HG03432 (cell line): ENCODE results near the gene TBX10.

Source experiments
- ATAC-seq: cut with Tn5 transposase; IDR thresholded peaks from one replicate; pipeline ENCODE4 v1.9.1; 2021; ENCODE audit warnings: mild to moderate bottlenecking, moderate library complexity; ENCODE audit not compliant: unreplicated experiment

The TBX10 gene

DNA sequence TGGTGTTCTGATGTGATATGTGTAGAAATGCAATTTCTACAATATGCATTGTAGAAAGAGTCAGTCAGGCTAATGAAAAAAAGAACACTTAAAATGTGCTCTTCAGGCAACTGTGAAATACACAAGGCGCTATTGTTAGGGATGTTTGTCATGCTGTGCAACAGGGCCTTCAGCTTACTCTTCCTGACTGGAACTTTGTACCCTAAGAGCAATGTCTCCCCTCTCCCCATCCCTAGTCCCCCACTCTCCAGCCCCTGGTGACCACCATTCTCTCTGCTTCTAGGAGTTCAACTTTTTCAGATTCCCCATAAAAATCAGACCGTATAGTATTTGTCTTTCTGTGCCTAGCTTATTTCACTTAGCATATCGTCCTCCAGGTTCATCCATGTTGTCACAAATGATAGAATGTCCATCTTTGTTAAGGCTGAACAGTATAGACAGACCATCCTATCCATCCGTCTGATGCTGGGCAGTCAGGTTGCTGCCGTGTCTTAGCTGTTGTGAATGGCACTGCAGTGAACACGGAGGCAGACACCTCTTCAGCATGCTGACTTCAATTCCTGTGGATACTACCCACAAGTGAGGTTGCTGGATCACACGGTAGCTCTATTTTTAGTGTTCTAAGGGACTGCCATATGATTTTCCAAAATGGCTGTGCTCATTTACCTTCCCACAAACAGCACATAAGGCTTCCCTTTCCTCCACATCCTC lies 22.2 kb downstream of the TBX10 start:
- ATAC-seq: no peak

DNA sequence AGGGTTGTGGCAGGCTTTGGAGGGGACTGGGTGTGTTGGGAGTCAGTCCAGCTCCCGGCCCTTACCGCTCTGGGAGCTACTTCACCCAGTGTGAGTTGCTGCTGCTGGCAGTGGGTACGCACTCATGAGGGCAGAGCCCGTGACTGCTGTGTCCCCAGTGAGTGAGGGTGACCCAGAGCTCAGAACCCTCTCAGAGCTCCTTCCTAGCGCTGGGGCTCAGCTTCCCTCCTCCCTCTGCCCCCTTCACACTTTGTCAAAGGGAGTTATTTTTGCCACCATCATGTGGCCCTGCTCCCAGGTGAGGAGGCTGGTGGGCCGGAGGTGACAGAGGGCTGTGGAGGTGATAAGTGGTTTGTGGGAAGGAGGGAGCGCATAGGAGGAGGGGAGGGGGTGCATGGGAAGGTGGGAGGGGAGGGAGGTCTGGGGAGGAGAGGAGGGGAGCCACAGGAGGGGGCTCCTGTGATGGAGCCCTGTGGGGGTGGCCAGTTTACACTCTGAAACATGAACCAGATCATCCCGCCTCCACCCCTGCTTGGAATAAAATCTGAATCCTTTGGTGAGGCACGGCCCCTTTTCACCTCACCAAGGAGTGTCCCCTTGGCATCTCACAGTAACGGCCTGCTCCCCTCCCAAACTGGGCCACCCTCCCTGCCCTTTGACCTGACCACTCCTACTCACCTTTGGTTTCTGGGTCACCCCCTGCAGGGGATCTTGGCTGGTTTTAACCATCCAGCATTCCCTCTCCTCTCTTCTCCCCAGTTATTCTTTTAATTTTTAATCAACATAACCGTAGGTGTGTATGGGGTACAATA lies 22.9 kb downstream of the TBX10 start:
- no peak for ATAC-seq

DNA sequence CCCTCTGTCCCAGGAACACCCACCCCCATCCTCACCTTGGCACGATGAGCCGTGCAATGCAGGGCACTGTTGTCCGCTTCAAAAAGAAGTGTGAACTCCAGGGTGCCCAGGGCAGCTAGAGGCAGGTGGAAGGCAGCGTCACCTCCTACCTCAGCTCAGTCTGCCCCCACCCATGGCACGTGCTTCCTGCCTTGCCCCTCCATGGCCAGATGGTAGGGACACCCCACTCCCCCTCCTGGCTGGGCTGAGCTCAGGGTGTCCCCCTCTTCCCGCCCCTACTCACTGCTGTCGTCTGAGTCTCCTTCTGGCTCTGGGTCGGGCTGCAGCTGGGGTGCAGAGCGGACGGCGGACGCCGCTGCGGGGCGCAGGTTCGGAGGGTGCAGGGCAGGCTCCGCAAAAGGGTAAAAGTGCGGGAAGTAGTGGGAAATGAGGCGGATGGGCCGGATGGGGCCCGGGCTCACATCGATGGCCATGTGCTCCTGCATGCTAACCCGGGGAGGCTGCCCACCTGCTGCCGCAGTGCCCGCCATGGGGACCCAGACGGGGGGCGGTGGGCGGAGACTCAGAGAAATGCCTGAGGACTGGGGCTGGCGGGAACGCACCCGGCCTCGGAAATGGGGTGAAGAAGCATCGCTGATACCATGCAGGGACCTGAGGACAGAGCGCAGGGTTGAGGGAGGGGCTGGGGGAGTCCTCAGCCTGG lies 23.7 kb downstream of the TBX10 start:
- no peak for ATAC-seq

DNA sequence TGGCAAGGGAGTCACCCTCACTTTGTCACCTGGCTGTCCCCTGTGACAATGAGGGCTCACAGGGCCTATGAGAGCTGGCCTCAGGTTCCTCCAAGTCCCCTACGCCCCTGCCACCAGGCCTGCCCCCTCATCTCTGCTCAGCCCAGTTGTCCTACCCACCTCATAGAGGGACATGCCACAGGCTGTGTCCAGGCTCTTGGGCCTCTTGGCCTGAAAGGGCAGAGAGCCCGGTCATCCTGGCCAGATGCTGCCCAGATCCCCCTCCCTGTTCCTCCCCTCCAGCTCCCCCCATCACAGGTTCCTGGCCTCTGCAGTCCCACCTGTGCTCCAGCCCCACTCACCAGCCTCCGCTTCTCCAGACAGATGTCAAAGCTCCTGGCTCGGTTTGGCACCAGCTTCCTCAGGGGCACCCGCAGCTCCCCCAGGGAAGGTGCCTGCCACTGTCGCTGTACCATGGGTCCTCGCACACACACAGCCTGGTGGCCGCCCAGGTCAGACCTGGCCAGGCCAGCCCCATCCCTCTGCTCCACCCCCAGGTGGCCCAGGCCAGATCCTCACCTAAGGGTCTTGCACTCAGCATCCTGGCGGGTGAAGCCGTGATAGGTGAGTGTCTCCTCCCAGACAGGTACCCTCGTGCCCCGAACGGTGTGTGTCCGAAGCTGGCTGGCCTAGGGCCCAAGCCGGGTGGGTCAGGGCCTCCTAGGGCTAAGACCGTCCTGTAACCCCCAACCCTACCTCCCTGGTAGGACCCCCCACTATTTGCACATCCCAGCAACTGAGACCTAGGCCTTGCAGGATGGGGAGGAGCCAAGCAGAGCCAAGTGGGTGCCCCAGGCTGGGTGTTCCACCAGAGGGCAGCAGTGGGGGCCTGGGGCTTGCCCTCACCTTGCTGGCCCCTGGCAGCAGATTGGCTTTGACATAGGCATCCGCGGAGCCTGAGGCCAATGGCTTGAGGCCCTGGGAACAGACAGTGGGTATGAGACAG lies 24.5 kb downstream of the TBX10 start:
- ATAC-seq: no peak

DNA sequence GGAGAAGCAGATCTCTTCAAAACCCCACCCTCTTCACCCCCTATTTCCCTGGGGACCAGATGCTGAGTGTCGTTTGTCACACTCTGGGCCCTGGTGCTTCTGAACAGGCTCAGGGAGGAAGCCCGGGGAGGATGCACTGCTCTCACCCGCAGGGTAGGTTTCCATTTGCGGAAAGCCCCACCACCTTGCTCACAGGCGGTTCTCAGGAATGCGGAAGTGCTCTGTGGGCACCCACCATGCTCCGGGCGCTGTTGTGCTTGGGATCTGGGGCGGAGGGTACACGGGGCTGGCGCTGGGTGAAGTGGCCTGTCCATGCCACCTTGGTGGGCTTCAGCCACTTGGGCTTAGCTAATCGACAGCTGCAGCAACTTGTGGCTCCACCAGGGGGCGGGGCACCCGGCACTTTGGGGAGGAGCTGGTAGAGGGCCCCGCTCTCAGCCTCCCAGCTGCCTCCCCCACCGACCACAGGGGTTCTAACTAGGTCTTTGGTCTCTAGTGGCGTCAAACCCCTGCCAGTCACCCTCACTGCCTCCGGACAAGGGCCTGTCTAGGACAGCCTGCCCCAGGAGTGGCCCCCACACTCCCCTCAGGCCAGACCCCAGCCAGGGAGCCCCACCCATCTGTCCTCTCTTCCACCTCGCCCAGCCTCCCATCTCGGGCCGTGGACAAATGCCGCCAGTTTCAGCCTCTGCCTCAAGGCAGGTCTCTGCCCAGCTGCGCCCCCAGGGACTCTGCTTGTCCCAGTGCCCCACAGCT lies 25.4 kb downstream of the TBX10 start:
- ATAC-seq: peak; percentile 75

DNA sequence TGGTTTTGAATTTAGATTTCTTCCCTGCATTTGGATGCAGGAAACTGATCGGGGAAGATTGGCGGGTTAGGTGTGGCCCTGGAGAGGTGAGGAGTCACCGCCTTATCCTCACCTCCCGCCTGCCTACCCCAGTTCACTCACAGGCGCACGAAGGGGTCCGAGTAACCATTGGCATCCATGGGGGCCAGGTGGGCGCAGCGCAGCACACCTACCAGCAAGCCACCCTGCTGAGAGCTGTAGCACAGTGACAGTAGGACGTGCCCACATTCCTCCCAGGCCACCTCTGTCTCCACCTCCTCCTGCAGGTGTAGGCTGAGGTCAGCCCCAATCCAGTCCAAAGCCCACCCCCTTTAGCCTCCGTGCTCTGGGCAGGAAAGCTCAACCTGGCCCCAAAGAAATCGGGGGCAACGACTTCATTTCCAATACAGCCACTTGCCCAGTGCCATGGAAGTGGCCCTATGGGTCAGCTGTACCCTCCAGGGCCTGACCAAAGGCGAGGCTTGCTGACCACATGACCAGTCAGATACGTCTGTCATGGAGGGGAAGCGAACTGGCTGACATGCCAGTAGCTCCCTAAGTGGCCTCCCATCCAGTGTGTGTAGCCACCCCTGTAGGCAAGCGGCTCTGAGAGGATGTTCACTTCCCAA lies 26.1 kb downstream of the TBX10 start:
- no peak for ATAC-seq

DNA sequence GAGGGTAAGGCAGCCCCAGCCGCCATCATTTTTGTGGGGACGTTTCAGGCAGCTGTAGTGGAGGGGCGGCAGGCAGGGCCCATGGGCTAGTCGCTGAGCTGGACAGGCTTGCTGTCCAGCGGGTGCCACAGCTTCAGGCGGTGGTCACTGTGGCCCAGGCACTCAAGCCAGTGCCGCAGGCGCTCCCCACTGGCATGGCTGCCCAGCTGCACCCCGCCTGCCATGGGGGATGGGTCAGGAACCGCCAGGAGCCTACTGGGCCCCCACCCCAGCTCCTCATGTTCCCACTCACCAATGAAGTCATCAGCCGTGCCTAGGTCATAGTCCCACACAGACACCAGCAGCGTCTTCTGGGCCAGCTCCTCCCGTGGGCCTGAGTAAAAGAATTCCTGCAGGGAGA lies 26.8 kb downstream of the TBX10 start:
- no peak for ATAC-seq

DNA sequence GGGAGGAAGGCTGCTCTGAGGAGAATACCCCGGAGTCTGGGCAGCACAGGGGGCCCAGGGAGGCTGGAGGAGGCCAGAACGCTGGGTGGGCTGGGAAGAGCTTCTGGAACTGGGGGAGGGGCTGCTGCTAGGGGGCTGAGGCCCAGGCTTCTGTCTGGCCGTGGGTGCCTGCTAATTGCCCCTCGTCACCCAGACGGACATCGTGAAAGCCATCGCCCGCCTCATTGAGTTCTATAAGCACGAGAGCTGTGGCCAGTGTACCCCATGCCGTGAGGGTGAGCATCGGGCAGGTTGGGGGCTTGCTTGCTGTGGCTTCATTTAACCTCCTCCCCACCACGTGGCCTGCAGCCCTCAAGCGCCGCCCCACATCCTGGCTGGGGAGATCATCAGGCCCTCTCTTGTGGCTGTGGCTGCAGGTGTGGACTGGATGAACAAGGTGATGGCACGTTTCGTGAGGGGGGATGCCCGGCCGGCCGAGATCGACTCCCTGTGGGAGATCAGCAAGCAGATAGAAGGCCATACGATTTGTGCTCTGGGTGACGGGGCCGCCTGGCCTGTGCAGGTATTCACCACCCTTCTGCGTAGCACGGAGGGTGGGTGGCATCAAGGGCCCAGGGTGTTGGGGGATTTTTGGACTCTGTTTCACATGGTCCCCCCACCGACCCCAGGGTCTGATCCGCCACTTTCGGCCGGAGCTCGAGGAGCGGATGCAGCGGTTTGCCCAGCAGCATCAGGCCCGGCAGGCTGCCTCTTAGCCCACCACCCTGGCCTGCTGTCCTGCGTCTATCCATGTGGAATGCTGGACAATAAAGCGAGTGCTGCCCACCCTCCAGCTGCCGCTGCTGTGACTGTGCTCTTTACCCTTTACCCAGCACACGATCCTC lies 27.6 kb downstream of the TBX10 start:
- no peak for ATAC-seq

DNA sequence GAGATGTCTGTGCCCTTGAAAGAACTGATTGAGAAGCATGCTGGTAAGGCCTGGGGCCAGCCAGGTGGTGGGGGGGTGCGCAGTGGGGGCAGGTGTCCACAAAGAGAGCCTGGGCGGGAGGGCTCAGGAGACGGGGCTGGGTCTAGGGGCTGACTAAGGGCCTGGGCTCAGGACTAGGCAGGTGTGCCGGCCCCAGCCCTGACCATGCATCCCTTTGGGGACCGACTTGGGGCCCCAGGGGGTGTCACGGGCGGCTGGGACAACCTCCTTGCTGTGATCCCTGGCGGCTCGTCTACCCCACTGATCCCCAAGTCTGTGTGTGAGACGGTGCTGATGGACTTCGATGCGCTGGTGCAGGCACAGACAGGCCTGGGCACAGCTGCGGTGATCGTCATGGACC lies 28.4 kb downstream of the TBX10 start:
- ATAC-seq: no peak

DNA sequence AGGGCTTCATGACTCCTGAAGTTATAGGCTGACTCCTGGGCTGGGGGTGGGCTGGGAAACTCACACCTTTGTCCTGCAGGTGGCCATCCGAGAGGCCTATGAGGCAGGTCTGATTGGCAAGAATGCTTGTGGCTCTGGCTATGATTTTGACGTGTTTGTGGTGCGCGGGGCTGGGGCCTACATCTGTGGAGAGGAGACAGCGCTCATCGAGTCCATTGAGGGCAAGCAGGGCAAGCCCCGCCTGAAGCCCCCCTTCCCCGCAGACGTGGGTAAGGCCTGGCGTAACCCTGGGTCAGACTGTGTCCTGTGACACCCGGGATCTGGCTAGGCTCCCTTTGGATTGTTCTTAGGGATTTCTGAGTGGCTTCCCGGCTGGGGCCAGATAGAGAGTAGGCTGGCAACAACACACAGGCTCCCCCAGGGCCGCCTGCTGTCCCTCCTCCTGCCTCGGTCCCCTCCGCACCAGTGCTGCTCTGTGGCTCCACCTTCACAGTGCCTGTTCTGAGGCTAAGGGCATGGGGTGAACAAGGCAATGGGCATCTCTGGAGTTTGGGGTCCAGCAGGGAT lies 29.2 kb downstream of the TBX10 start:
- no peak for ATAC-seq

DNA sequence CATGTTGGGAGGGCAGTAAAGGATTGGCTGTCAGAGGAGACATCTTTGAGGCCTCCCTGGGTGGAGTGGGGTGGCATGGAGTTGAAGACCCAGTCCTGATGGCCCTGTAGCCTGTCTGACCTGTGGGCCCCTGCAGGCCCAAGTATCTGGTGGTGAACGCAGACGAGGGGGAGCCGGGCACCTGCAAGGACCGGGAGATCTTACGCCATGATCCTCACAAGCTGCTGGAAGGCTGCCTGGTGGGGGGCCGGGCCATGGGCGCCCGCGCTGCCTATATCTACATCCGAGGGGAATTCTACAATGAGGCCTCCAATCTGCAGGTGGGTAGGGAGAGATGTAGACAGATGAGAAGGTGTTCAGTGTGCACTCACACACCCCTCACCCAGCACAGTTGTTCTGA lies 30.2 kb downstream of the TBX10 start:
- ATAC-seq: no peak

DNA sequence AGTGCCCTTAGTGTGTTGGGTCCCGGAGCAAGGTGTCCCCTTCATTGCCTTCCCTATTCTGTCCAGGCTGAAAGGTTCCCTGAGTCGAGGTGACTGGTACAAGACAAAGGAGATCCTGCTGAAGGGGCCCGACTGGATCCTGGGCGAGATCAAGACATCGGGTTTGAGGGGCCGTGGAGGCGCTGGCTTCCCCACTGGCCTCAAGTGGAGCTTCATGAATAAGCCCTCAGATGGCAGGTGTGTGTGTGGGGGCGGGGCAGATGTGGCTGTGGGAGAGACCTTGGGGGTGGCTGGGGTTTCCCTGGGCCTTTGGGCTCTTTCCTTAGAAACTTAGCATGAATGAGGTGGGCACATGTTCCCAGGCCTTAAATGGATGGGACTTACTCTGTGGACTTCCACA lies 31.1 kb downstream of the TBX10 start:
- no peak for ATAC-seq

DNA sequence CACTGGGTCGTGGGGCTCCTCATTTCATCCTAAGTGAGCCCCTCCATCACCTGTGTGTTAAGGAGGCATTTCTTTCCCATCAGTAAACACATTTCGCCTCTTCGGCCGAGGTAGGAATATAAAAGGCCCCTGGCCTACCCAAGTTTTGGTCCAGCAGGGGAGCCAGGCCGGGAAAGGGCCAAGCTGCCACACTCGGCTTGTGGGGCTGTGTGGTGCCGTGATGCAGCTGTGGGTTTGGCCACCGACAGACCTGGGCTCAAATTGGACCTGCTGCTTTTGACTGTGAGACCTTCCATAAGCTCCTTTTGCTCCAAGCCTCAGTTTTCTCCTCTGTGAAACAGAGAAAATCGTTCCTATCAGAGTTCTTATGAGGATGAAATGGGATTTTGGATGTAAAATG lies 32.1 kb downstream of the TBX10 start:
- no peak for ATAC-seq

DNA sequence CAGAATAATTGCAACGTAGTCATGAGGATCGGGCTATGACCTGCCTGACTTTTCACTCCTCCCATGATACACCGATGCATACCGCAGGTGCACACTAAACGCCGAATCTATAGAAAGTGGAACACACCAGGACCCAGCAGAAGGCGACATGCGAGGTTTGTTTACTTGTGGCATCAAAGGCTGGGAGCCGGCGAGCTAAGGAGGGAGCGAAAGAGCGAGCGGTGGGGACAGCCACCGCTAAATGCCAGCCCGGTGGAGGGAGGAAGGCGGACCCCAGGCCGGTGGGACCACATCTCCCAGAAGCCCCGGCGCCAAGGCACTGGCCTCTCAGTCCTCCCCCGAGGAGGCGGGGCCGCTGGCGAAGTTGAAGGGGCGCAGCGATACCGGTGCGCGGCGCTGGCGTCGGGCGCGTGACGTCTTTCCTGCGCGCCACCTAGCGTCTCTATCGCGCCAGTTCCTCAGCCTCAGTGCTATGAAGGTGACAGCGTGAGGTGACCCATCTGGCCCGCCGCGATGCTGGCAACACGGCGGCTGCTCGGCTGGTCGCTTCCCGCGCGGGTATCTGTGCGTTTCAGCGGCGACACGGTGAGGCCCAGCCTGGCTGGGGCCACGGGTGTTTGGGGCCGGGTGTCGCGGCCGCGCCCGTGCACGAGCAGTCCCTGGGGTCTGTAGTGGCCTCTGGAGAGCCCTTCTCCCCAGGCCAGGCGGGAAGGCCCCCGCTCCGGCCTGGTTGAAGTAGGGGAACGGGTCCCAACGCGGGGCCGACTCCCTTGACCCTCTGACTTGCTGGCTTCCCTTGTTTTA lies 32.9 kb downstream of the TBX10 start, which contains the start of gene NDUFV1:
Gene NDUFV1 (plus strand): TSS at position 445 of the 804 bp plus-strand sequence. CDS start 69 bp downstream, at position 514.
- ATAC-seq: peak; percentile 93

DNA sequence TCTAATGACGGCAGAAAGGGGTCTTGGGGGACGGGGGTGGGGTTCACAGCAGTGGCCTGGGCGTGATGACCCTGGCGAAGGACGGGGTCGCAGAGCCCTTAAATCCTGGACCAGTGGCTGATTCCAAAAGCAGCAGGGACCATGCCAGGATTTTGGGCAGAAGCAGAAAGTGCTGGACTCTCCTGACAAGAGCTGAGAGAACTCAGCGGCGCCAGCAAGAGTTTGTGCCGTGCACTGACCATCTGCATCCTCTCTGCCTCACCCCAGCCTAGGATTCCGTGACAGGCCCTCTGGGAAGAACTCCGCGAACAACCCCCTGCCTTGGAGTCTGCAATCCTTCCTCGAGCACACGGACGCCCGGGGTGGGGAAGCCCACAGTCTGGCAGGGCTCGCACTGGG lies 33.5 kb downstream of the TBX10 start:
- ATAC-seq: no peak

DNA sequence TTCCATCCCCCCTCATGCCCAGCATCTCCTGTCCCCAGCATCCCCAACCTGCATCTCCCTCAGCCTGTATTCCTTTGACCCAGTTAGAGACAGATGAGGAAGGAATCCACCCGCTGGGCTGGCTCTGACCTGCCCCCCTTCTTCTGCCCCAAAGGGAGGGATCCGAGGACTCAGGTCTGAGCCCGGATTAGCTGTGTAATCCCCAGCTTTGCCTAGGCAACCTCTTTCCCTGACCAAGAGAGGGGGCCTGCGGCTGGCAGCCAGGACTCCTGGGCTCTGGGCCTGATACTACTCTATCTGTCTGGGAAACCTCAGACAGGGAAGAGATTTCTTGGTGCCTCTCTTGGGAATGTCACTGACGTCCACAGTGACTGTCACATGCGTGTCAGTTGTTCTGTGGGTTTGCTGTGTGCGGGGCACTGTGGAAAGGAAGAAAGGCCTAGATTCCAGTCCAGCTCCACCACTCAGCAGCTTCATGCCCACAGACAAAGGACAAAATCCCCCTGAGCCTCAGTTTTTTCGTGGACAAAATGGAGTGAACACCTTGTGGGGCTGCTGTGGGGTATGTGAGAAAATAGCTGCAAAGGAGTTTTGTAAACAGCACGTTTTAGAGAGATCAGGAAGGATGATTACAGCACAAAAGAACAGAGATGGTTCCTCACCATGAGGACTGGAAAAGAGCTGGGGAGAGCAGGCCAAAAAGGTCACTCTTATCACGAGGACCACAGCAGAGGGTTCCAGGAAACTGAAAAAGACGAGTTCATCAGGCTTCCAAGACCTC lies 34.1 kb downstream of the TBX10 start:
- no peak for ATAC-seq
